Psoas muscle (tissue), 8 donors: ENCODE results near the gene TFB2M. TPM values are rescaled to one million over a fixed set of nuclear protein-coding genes. Genes with fewer than 3 reads are reported as not detected.

Source experiments
- ATAC-seq, 4 donors: fragments of 200-7000 bp; cut with Tn5 transposase; one replicate each; pipeline ENCODE4 v1.9.1; 2020; ENCODE audit warnings: moderate library complexity in 3 of 4, mild to moderate bottlenecking in 2 of 4
- DNase-seq, 2 donors: peaks; one replicate each; pipeline ENCODE4 v3.0.0-alpha.2; 2020
- H3K27ac ChIP-seq: fragments of 200-600 bp; one replicate; pipeline ENCODE4 v1.8.0; 2022
- H3K27me3 ChIP-seq, 3 donors: fragments of 200-600 bp in 1 of 3; one replicate each; pipeline versions ENCODE4 v1.6.1 to v1.8.0; 2013 to 2022; ENCODE audit warnings: low read length in 2 of 3, mild to moderate bottlenecking in 2 of 3, moderate library complexity in 1 of 3; ENCODE audit not compliant: insufficient read depth in 3 of 3
- H3K36me3 ChIP-seq, 2 donors: fragments of 200-600 bp in 1 of 2; one replicate each; pipeline versions ENCODE4 v1.6.1 to v1.8.0; 2013 to 2022; ENCODE audit warnings: low read depth in 1 of 2, mild to moderate bottlenecking in 1 of 2, moderate library complexity in 1 of 2; ENCODE audit not compliant: insufficient read depth in 1 of 2
- H3K4me1 ChIP-seq: fragments of 200-600 bp; one replicate; pipeline ENCODE4 v1.8.0; 2022
- H3K4me3 ChIP-seq: fragments of 200-600 bp; one replicate; pipeline ENCODE4 v1.8.0; 2022; ENCODE audit warnings: mild to moderate bottlenecking
- H3K9me3 ChIP-seq: fragments of 200-600 bp; one replicate; pipeline ENCODE4 v1.8.0; 2022
- CTCF ChIP-seq: fragments of 200-600 bp; IDR thresholded peaks from one replicate; pipeline ENCODE4 v1.8.0; 2022; ENCODE audit warnings: antibody characterized with exemption
- WGBS, 3 donors: extraction: QIAGEN DNeasy Blood & Tissue Kit; methylation state at CpG; one replicate each; pipeline versions ENCODE4 v1.1.6 to v1.1.7; 2013; 5-methylcytosine and 5-hydroxymethylcytosine counted together
- intact Hi-C, 2 donors: fragments of 100-400 bp; cut with DNase I; formaldehyde crosslinking; loops; one replicate each; pipeline versions ENCODE4 v1.11.0 to v1.14.2; 2022
- polyA plus RNA-seq, 3 donors: library from polyadenylated mRNA; stranded (reverse); fragments of 200-250 nt; gene quantifications; one replicate each; pipeline ENCODE4 v1.2.3, GENCODE V29; 2013
- total RNA-seq, 4 donors: library from RNA; stranded (reverse); fragmentation: NEBNext Ultra II Directional in 2 of 4; extraction: Animal tissue kit (Norgen Biotek cat#: 25700) in 2 of 4; gene quantifications; one replicate each; pipeline versions ENCODE4 v1.2.1 to v1.2.4, GENCODE V29; 2021 to 2023
- donor health status: healthy with polysubstance abuse.
- donor health status: DM: no; HTN: no; CAD: no; lungs with moderate emphysema.
- donor health status: Bipolar disorder and iron deficiency.
- donor health status: healthy.
- donor health status: DM: yes; HTN: yes; CAD: no.
- donor health status: DM: no; HTN: no; CAD: no.
- donor health status: DM: no; HTN: no; CAD: no.
- donor health status: DM: yes; HTN: yes; CAD: no.

Gene TFB2M
- total and polyA plus RNA-seq, 7 donors, result 12.8 to 39.0 (median 19.3) TPM

GRCh38 chr1:246527402-246528088 is 38.5 kb downstream of the TFB2M start:
- no peak overlapping the region for H3K27ac ChIP-seq
- WGBS, 3 donors, result 45 to 53% (median 47%) methylated on average over 5 of the region's 5 CpGs

GRCh38 chr1:246526915-246527314 is 39.1 kb downstream of the TFB2M start:
- no peak for DNase-seq

More at GRCh38 chr1:246527402-246528088, 38.5 kb downstream of the TFB2M start:
- Histone ChIP-seq H3K4me3 (no peak overlapping the region), H3K36me3 (no peaks in the 10 kb centered on the region), H3K4me1 (no peaks in the 10 kb centered on the region), H3K9me3 (no peaks in the 10 kb centered on the region), H3K27me3 (no peaks in the 10 kb centered on the region)
- intact Hi-C loops, result no loop called here
- ATAC-seq (no peak), DNase-seq (no peak)
- TF ChIP-seq CTCF, result no peak

GRCh38 chr1:246526380-246526779 is 39.7 kb downstream of the TFB2M start:
- DNase-seq (no peak), ATAC-seq (no peak)
- H3K27ac ChIP-seq, result no peak overlapping the region
- no peaks in the 10 kb centered on the region for H3K4me1 ChIP-seq
- TF ChIP-seq CTCF, result no peak
- intact Hi-C loops, result no loop called here
- no peaks in the 10 kb centered on the region for H3K9me3 ChIP-seq
- H3K4me3 ChIP-seq, result no peak overlapping the region
- WGBS, 3 donors, result 79 to 85% (median 80%) methylated on average over 4 of the region's 4 CpGs
- no peaks in the 10 kb centered on the region for H3K36me3 ChIP-seq
- H3K27me3 ChIP-seq, result no peaks in the 10 kb centered on the region

More at GRCh38 chr1:246526915-246527314, 39.1 kb downstream of the TFB2M start:
- H3K27me3 ChIP-seq, result no peaks in the 10 kb centered on the region
- H3K9me3 ChIP-seq, result no peaks in the 10 kb centered on the region
- H3K36me3 ChIP-seq, result no peaks in the 10 kb centered on the region
- no peaks in the 10 kb centered on the region for H3K4me1 ChIP-seq
- ATAC-seq, result no peak
- WGBS, 3 donors, result 69 to 73% (median 69%) methylated on average over 7 of the region's 7 CpGs
- no peak for TF ChIP-seq CTCF
- H3K27ac ChIP-seq, result no peak overlapping the region
- intact Hi-C loops, result no loop called here
- H3K4me3 ChIP-seq, result no peak overlapping the region

- intact Hi-C loops, result no loop called here
- 97 to 100% (median 100%) methylated on average over 1 of the region's 1 CpG for WGBS, 3 donors
- ATAC-seq, result no peak
- DNase-seq, result no peak
- no peaks in the 10 kb centered on the region for H3K36me3 ChIP-seq
- no peak overlapping the region for H3K4me3 ChIP-seq
- no peak for TF ChIP-seq CTCF
- no peaks in the 10 kb centered on the region for H3K4me1 ChIP-seq
- H3K27me3 ChIP-seq, result no peaks in the 10 kb centered on the region
- H3K9me3 ChIP-seq, result peaks cover 21% of the 10 kb centered on the region
- H3K27ac ChIP-seq, result no peak overlapping the region
These were observed 46.5 kb downstream of the TFB2M start for GRCh38 chr1:246519514-246519913.
